ENCODE measurements around the gene LRRC31. TPM values are rescaled to one million over a fixed set of nuclear protein-coding genes. Genes with fewer than 3 reads are reported as not detected.

Gene LRRC31
- total RNA-seq = not detected in 2 replicates

DNA sequence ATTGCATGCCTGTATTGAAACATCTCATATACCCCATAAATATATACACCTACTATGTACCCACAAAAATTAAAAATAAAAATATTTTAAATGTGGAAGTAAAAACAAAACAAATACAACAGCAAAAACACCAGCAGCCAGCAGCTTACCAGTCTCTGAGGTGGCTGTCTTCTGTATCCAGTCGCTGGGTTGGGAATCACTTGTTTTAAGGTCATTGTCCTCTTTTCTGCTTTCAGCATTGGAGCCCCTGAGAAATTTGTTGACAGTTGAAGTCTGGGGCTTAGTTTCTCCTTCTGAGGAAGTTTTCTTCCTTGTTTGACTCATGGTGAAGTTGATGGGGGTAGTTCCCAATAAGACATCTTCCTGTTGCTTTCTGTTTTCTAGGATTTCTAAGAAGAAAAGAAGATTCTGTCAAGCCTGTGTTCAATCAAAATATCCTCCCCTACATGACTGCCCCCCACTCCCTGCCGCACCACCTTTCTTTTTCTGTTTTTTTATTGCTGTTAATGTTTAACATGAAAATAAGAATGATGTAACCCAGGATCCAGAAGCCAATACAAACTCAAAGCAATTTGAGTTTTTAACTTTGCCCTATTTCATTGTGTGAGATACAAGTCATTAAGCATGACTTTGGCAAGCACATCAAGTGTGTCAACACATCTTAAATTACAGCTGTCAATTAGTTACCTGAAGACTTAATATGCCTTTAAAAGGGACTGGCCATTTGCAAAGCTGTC is at the start of gene LRRC31:
TSS of gene LRRC31 (minus strand) at position 452 of the 737 bp plus-strand sequence. CDS start at position 324, 128 bp downstream.
- intact Hi-C loops (cut with micrococcal nuclease) = loop anchor here (10.0 kb wide), 1 partner anchor 545 kb away; the partner anchor contains the start of gene CLDN11
- DNase-seq = no peak
- Mint-ChIP-seq H3K36me3 (ENCODE audit: low read depth) (no peaks in the 10 kb centered on the region), H3K27me3 (peaks cover 7% of the 10 kb centered on the region), H3K4me3 (no peak within 1 kb of the TSS), H3K9me3 (no peaks in the 10 kb centered on the region), H3K27ac (no peak within 1 kb of the TSS), H3K4me1 (peaks cover 26% of the 10 kb centered on the region)

GRCh38 chr3:169914321-169914720 is 44.6 kb upstream of the LRRC31 start:
- Mint-ChIP-seq H3K27ac (no peak overlapping the region), H3K27me3 (no peaks in the 10 kb centered on the region), H3K36me3 (ENCODE audit: low read depth) (no peaks in the 10 kb centered on the region), H3K9me3 (no peaks in the 10 kb centered on the region), H3K4me3 (no peak overlapping the region), H3K4me1 (no peaks in the 10 kb centered on the region)
- intact Hi-C loops (cut with micrococcal nuclease) = no loop called here
- DNase-seq = no peak

DNA sequence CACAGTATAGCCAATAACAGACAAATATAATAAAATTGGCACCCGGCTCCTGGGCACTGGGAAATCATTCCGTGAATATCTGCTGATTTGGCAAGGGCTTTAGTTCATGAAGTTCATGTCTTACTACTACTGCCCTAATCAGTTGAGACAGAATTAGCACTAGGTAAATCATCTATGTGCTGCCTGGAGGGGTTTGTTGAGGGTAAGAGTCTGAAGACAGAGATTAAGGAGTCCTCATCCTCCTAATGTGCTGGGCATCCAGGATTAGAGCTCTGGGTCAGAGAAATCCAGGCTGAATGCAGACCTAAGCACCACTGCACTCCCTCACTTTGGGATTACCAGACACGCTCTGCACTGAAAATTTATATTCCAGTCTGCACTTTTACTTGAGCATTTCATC is 43.6 kb upstream of the LRRC31 start:
- no peak overlapping the region for H3K4me3 Mint-ChIP-seq
- intact Hi-C loops (cut with micrococcal nuclease) = no loop called here

DNA sequence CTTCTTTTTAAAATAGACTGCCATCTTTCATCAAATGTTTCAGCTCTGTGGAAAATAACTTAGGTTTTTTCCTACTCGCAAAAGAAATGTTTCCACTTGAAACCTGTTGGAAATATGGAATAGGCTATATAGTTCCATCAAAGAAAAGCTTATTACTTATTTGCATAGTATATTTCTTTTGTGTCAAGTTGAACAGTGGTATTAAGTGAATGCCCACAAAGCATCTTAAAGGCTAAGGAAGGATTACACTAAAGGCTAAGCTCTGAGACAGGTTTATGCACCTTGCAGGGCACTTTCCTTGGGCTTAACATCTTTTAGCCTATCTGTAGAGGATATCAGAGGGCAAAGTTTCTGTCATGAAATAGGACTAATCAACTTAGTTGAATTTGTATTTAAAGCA is 41.5 kb upstream of the LRRC31 start, which contains the start of gene SAMD7:
TSS of gene SAMD7 (plus strand) at position 301 of the 400 bp plus-strand sequence. CDS start 7,927 bp downstream, outside the sequence.
- intact Hi-C loops (cut with micrococcal nuclease) = no loop called here
- Mint-ChIP-seq H3K4me3 (no peak within 1 kb of the TSS), H3K27ac (no peak within 1 kb of the TSS), H3K27me3 (peaks cover 2% of the 10 kb centered on the region), H3K9me3 (no peaks in the 10 kb centered on the region), H3K36me3 (ENCODE audit: low read depth) (no peaks in the 10 kb centered on the region), H3K4me1 (no peaks in the 10 kb centered on the region)
- no peak for DNase-seq

More for the DNA sequence above, 43.6 kb upstream of the LRRC31 start:
- H3K27me3 Mint-ChIP-seq = no peaks in the 10 kb centered on the region
- no peak for DNase-seq
- H3K27ac Mint-ChIP-seq = no peak overlapping the region
- no peaks in the 10 kb centered on the region for H3K4me1 Mint-ChIP-seq
- H3K9me3 Mint-ChIP-seq = no peaks in the 10 kb centered on the region
- H3K36me3 Mint-ChIP-seq (ENCODE audit: low read depth) = no peaks in the 10 kb centered on the region

GRCh38 chr3:169907944-169908343 is 38.2 kb upstream of the LRRC31 start:
- no peaks in the 10 kb centered on the region for H3K36me3 Mint-ChIP-seq (ENCODE audit: low read depth)
- DNase-seq = no peak
- intact Hi-C loops (cut with micrococcal nuclease) = no loop called here
- no peak overlapping the region for H3K27ac Mint-ChIP-seq
- peaks cover 11% of the 10 kb centered on the region for H3K9me3 Mint-ChIP-seq
- no peak overlapping the region for H3K4me3 Mint-ChIP-seq
- H3K4me1 Mint-ChIP-seq = no peaks in the 10 kb centered on the region
- peaks cover 2% of the 10 kb centered on the region for H3K27me3 Mint-ChIP-seq

DNA sequence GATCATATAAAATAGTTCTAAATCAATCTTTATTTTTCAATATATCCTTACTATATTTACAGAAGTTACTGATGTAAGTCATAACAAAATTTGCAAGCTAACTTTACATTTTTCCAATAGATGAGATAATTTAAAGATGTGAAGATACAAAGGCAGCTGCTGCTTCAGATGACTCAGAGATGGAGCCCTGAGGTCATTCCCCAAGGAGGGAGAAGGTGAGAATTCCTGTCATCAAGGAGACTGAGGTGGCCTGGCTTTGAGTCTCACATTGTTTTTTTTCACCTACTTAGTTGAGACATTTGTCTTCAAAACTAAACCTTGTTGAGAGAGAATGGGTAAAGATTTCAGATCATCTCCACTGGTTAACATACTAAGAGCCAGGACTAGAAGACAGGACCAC is 37.7 kb upstream of the LRRC31 start:
- peaks cover 13% of the 10 kb centered on the region for H3K9me3 Mint-ChIP-seq
- H3K27ac Mint-ChIP-seq = no peak overlapping the region
- intact Hi-C loops (cut with micrococcal nuclease) = no loop called here
- H3K36me3 Mint-ChIP-seq (ENCODE audit: low read depth) = no peaks in the 10 kb centered on the region
- peaks cover 2% of the 10 kb centered on the region for H3K27me3 Mint-ChIP-seq
- H3K4me1 Mint-ChIP-seq = no peaks in the 10 kb centered on the region
- DNase-seq = no peak
- H3K4me3 Mint-ChIP-seq = no peak overlapping the region

DNA sequence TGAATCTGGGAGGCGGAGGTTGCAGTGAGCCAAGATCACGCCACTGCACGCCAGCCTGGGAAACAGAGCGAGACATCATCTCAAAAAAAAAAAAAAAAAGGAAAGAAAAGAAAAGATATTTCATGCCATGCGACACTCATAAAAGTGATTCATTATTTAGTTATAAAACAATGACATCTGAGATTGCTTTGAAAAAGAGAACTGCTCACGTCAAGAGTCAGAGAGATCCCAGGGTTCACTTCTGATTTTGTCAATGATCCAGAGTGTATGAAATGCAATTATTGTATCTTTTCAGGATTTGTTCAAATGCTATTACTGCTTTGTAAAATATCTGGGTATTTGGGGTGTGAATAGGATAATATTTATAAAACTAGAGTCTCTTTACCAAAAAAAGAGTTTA is 35.7 kb upstream of the LRRC31 start:
- H3K4me1 Mint-ChIP-seq = no peaks in the 10 kb centered on the region
- H3K4me3 Mint-ChIP-seq = no peak overlapping the region
- intact Hi-C loops (cut with micrococcal nuclease) = no loop called here
- peaks cover 19% of the 10 kb centered on the region for H3K9me3 Mint-ChIP-seq
- H3K36me3 Mint-ChIP-seq (ENCODE audit: low read depth) = peaks cover 1% of the 10 kb centered on the region
- DNase-seq = no peak
- peaks cover 2% of the 10 kb centered on the region for H3K27me3 Mint-ChIP-seq
- no peak overlapping the region for H3K27ac Mint-ChIP-seq

- H3K9me3 Mint-ChIP-seq = peaks cover 19% of the 10 kb centered on the region
- H3K27ac Mint-ChIP-seq = no peak overlapping the region
- no peaks in the 10 kb centered on the region for H3K27me3 Mint-ChIP-seq
- intact Hi-C loops (cut with micrococcal nuclease) = no loop called here
- H3K4me3 Mint-ChIP-seq = no peak overlapping the region
- DNase-seq = no peak
- H3K36me3 Mint-ChIP-seq (ENCODE audit: low read depth) = peaks cover 1% of the 10 kb centered on the region
- no peaks in the 10 kb centered on the region for H3K4me1 Mint-ChIP-seq
Measured at GRCh38 chr3:169901453-169901852, 31.7 kb upstream of the LRRC31 start.

DNA sequence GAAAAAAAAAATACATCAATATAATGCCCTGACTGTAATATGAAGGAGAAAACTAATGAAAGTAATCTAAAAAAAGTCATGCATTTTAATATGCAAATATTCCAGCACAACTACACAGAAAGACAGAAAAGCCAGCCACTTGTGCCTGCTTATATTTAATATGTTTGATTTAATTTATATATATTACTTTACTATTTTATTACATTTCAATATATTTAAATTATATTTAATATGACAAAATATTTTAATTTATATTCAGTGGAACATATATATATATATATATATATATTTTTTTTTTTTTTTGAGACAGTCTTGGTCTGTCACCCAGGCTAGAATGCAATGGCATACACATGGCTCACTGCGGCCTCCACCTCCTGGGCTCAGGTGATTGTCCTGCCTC is 27.5 kb upstream of the LRRC31 start:
- Mint-ChIP-seq H3K9me3 (peaks cover 6% of the 10 kb centered on the region), H3K27ac (no peak overlapping the region), H3K4me1 (no peaks in the 10 kb centered on the region), H3K4me3 (no peak overlapping the region), H3K36me3 (ENCODE audit: low read depth) (peaks cover 1% of the 10 kb centered on the region), H3K27me3 (peaks cover 2% of the 10 kb centered on the region)
- DNase-seq = no peak
- intact Hi-C loops (cut with micrococcal nuclease) = no loop called here

- Mint-ChIP-seq H3K27me3 (peaks cover 2% of the 10 kb centered on the region), H3K36me3 (ENCODE audit: low read depth) (no peaks in the 10 kb centered on the region), H3K27ac (no peak overlapping the region), H3K4me3 (no peak overlapping the region), H3K9me3 (no peaks in the 10 kb centered on the region), H3K4me1 (no peaks in the 10 kb centered on the region)
- intact Hi-C loops (cut with micrococcal nuclease) = no loop called here
- no peak for DNase-seq
Measured at GRCh38 chr3:169895072-169895471, 25.3 kb upstream of the LRRC31 start.

- Mint-ChIP-seq H3K9me3 (no peaks in the 10 kb centered on the region), H3K4me1 (no peaks in the 10 kb centered on the region), H3K36me3 (ENCODE audit: low read depth) (no peaks in the 10 kb centered on the region), H3K4me3 (no peak overlapping the region), H3K27me3 (peaks cover 2% of the 10 kb centered on the region), H3K27ac (no peak overlapping the region)
- intact Hi-C loops (cut with micrococcal nuclease) = no loop called here
- no peak for DNase-seq
Measured at GRCh38 chr3:169894110-169894509, 24.4 kb upstream of the LRRC31 start.

- no peak overlapping the region for H3K27ac Mint-ChIP-seq
- no peak overlapping the region for H3K4me3 Mint-ChIP-seq
Measured at GRCh38 chr3:169891886-169892285, 22.2 kb upstream of the LRRC31 start.

GRCh38 chr3:169886671-169887070 is 16.9 kb upstream of the LRRC31 start:
- H3K27me3 Mint-ChIP-seq = peaks cover 6% of the 10 kb centered on the region
- DNase-seq = no peak
- H3K4me1 Mint-ChIP-seq = peaks cover 4% of the 10 kb centered on the region
- H3K4me3 Mint-ChIP-seq = no peak overlapping the region
- H3K36me3 Mint-ChIP-seq (ENCODE audit: low read depth) = no peaks in the 10 kb centered on the region
- no peaks in the 10 kb centered on the region for H3K9me3 Mint-ChIP-seq
- no peak overlapping the region for H3K27ac Mint-ChIP-seq
- intact Hi-C loops (cut with micrococcal nuclease) = no loop called here

More at GRCh38 chr3:169891886-169892285, 22.2 kb upstream of the LRRC31 start:
- H3K36me3 Mint-ChIP-seq (ENCODE audit: low read depth) = no peaks in the 10 kb centered on the region
- no peaks in the 10 kb centered on the region for H3K4me1 Mint-ChIP-seq
- peaks cover 4% of the 10 kb centered on the region for H3K27me3 Mint-ChIP-seq
- DNase-seq = no peak
- intact Hi-C loops (cut with micrococcal nuclease) = no loop called here
- H3K9me3 Mint-ChIP-seq = no peaks in the 10 kb centered on the region

DNA sequence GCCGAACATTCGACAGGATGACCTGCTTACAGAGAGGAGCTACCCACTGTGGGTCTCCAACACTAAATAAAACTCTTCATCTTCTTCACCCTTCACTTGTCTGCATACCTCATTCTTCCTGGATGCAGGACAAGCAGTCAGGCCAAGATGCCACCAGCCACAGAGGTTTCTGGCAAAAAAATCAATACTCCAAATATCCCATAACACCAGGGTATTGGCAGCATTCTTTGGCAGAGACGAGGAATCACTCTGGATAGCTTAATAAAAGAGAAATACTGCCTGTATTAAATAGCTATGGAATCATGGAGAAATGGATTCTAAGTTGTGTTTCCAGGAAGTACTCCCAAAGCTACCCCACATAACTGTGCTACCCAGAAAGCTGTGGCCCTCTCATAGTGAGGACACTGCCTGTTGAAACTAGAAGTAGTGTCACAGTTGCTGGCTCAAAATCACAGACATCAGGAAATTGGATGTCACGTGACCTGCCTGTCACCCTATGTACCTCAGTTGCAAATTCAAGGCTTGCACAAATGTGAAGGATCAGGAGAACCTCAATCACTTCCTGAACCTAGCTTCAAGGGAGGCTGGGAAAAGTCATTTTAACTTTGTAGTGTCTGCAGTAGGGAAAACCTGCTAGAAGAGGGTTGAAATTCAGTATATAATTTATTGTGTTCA is 11.0 kb upstream of the LRRC31 start:
- intact Hi-C loops (cut with micrococcal nuclease) = no loop called here
- no peaks in the 10 kb centered on the region for H3K36me3 Mint-ChIP-seq (ENCODE audit: low read depth)

More for the DNA sequence above, 11.0 kb upstream of the LRRC31 start:
- Mint-ChIP-seq H3K4me1 (peaks cover 7% of the 10 kb centered on the region), H3K9me3 (no peaks in the 10 kb centered on the region), H3K27me3 (no peaks in the 10 kb centered on the region), H3K4me3 (no peak overlapping the region), H3K27ac (no peak overlapping the region)
- no peak for DNase-seq

Measured in activated CD4-positive, alpha-beta T cell treated with anti-CD3 and anti-CD28 coated beads, Interleukin-2, amount 10 ng/mL, durations not matched to agents 24 days and 14 days (primary cell).